ENCODE results near the gene FERMT1. TPM values are rescaled to one million over a fixed set of nuclear protein-coding genes. Genes with fewer than 3 reads are reported as not detected.

The FERMT1 gene
- total and polyA plus RNA-seq, 2 of the 13 experiments (the other 11 are each of a cell fraction or from before 2014, with no cell fraction given), result 15.8 to 29.5 TPM

- ATAC-seq (no peak), DNase-seq (ENCODE audit: low spot score) (no peak), FAIRE-seq (no peak)
- Histone ChIP-seq H2AFZ (ENCODE audit: low read length) (no peak overlapping the region), H3K9ac (ENCODE audit: insufficient read depth, low read depth, low read length) (no peak overlapping the region), H3K79me2 (ENCODE audit: insufficient read depth, low read length) (no peaks in the 10 kb centered on the region), H3K27ac (ENCODE audit: extremely low read length, insufficient read depth, low read length) (no peak overlapping the region), H3K4me3 (replicated peaks in 1 of 3; ENCODE audit: insufficient read depth in 1 of 3, low read depth in 2 of 3, low read length in 3 of 3) (no peak overlapping the region), H4K20me1 (ENCODE audit: insufficient read depth, low read length) (peaks cover 9% of the 10 kb centered on the region; the same call in 1 of the 2 replicates), H3K9me3 (ENCODE audit: low read length) (no peaks in the 10 kb centered on the region), H3K4me1 (ENCODE audit: insufficient read depth, low read length) (no peaks in the 10 kb centered on the region), H3K4me2 (ENCODE audit: low read depth, low read length) (no peak overlapping the region), H3K36me3 (replicated peaks in 1 of 2; ENCODE audit: control insufficient read depth in 1 of 2, insufficient read depth in 2 of 2, low read length in 2 of 2) (peaks cover 41 to 75% of the 10 kb centered on the region in 2 experiments), H3K27me3 (ENCODE audit: control insufficient read depth in 1 of 2, insufficient read depth in 2 of 2, low read length in 2 of 2) (no peaks in the 10 kb centered on the region)
- in situ Hi-C loops (cut with HindIII; ENCODE audit: extremely low pct_ligation_motif_present, low pct_unique_long_range_greater_than_20kb), result no loop called here
- ChIA-PET POLR2A (interaction anchor here (1.5 kb wide), 1 partner anchor 14 kb away, joined by 3 read pairs; no protein-coding TSS in a partner anchor), CTCF (ENCODE audit: low intra/inter-chr PET ratio, low total read pairs) (no interaction called here)
- intact Hi-C loops (cut with micrococcal nuclease; ENCODE audit: unreplicated experiment), result no loop called here
- TF ChIP-seq ARNTL (CRISPR knock-in tag; IDR thresholded peaks at IDR 0.05) (no peak), ZNF160 (CRISPR knock-in tag; IDR thresholded peaks at IDR 0.05) (no peak), ZNF607 (CRISPR knock-in tag; IDR thresholded peaks at IDR 0.05; ENCODE audit: borderline replicate concordance) (no peak), ZSCAN30 (CRISPR knock-in tag; IDR thresholded peaks at IDR 0.05) (no peak), POLR2G (IDR thresholded peaks at IDR 0.05; ENCODE audit: low read depth, low read length) (peak; percentile 28; the same call in 1 of the 2 replicates), ZNF414 (CRISPR knock-in tag; IDR thresholded peaks at IDR 0.05) (no peak), RBM22 (optimal IDR thresholded peaks at IDR 0.05; ENCODE audit: low read length) (peak; percentile 93), PHF21A (CRISPR knock-in tag; IDR thresholded peaks at IDR 0.05) (no peak), CHD4 (IDR thresholded peaks at IDR 0.05; ENCODE audit: borderline replicate concordance, low read length) (no peak), HNF1B (CRISPR knock-in tag; IDR thresholded peaks at IDR 0.05) (no peak), PRPF4 (IDR thresholded peaks at IDR 0.05; ENCODE audit: low read depth, low read length, poor library complexity, severe bottlenecking) (no peak), TCF7 (IDR thresholded peaks at IDR 0.05; ENCODE audit: low read depth) (no peak), KDM2A (CRISPR knock-in tag; IDR thresholded peaks at IDR 0.05; ENCODE audit: borderline replicate concordance, low read depth) (no peak)
- BruUV-seq (replicated peaks), result no TSS peak
- WGBS (ENCODE audit: low lambda C conversion rate), result 96% methylated on average over 3 of the region's 3 CpGs
Observed at GRCh38 chr20:6038256-6038655, 84.6 kb downstream of the FERMT1 start.
